ENCODE data around the gene LIX1L.

The LIX1L gene

GRCh38 chr1:145891587-145892485 is 66.0 kb downstream of the LIX1L start:
- DNase-seq = peak; percentile 72 to 74

GRCh38 chr1:145891143-145891542 is 66.7 kb downstream of the LIX1L start:
- DNase-seq = no peak

- DNase-seq = no peak
Measured at GRCh38 chr1:145889722-145890121, 68.1 kb downstream of the LIX1L start.

GRCh38 chr1:145887631-145888030 is 70.2 kb downstream of the LIX1L start:
- no peak for DNase-seq

- no peak for DNase-seq
Measured at GRCh38 chr1:145886816-145887215, 71.0 kb downstream of the LIX1L start.

GRCh38 chr1:145886390-145886789 is 71.4 kb downstream of the LIX1L start:
- DNase-seq = peak in 1 of 2 experiments; percentile 25

- DNase-seq = peak; percentile 93 to 95
Measured at GRCh38 chr1:145885738-145886287, 72.0 kb downstream of the LIX1L start, which contains the start of gene ANKRD35. ANKRD35 (minus strand) TSS chr1:145885866; CDS start chr1:145885758, 108 bp downstream.

- DNase-seq = no peak
Measured at GRCh38 chr1:145884675-145885074, 73.1 kb downstream of the LIX1L start.

Data from activated T-cell treated with anti-CD3 and anti-CD28 coated beads, Interleukin-2, amount 50 U/mL, for 48 hours (primary cell).